DND-41 (cell line): Measurements from ENCODE around the gene TSPO.
A peak's percentile ranks its signal among the peaks of the same experiment; 100 is the strongest.

Experiments
- ATAC-seq: fragments of 200-7000 bp; cut with Tn5 transposase; 3 replicates; pipeline ENCODE4 v1.9.1; 2021; ENCODE audit warnings: low read depth; ENCODE audit not compliant: insufficient read depth
- DNase-seq: peaks from one replicate; pipeline ENCODE4 v3.0.0-alpha.2; 2020
- H2AFZ ChIP-seq: 2 replicates; pipeline ENCODE4 v1.6.0; 2012; ENCODE audit warnings: low read depth, low read length
- H3K27ac ChIP-seq: 2 replicates; pipeline ENCODE4 v1.5.1; 2012; ENCODE audit warnings: low read length, inconsistent platforms
- H3K27me3 ChIP-seq: fragments of 200-600 bp; sonication (generic); 2 replicates; pipeline ENCODE4 v1.6.0; 2012; ENCODE audit warnings: low read length, mild to moderate bottlenecking, inconsistent platforms; ENCODE audit not compliant: insufficient read depth, poor library complexity
- H3K36me3 ChIP-seq: 2 replicates; pipeline ENCODE4 v1.5.1; 2012; ENCODE audit warnings: low read length, inconsistent platforms; ENCODE audit not compliant: insufficient read depth
- H3K4me1 ChIP-seq: 2 replicates; pipeline ENCODE4 v1.5.1; 2012; ENCODE audit warnings: mild to moderate bottlenecking, low read length; ENCODE audit not compliant: insufficient read depth
- H3K4me2 ChIP-seq: 2 replicates; pipeline ENCODE4 v1.6.0; 2012; ENCODE audit warnings: mild to moderate bottlenecking, moderate library complexity, low read length, inconsistent platforms; ENCODE audit not compliant: insufficient read depth
- H3K4me3 ChIP-seq, 2 experiments: fragments of 200-600 bp in 1 of 2; shearing (Covaris generic) in 1 of 2; 2 replicates each; pipeline ENCODE4 v1.5.1; 2012 to 2016; ENCODE audit warnings: inconsistent platforms in 2 of 2, low read length in 2 of 2, mild to moderate bottlenecking in 2 of 2, low read depth in 1 of 2, moderate library complexity in 1 of 2
- H3K79me2 ChIP-seq: 2 replicates; pipeline ENCODE4 v1.6.0; 2012; ENCODE audit warnings: low read length, inconsistent platforms; ENCODE audit not compliant: insufficient read depth
- H3K9ac ChIP-seq: 2 replicates; pipeline ENCODE4 v1.6.0; 2012; ENCODE audit warnings: low read depth, mild to moderate bottlenecking, inconsistent platforms, low read length, moderate library complexity
- H3K9me3 ChIP-seq: 2 replicates; pipeline ENCODE4 v1.5.1; 2012; ENCODE audit warnings: low read length, moderate library complexity, mild to moderate bottlenecking, inconsistent platforms; ENCODE audit not compliant: insufficient read depth, severe bottlenecking
- H4K20me1 ChIP-seq: 2 replicates; pipeline ENCODE4 v1.6.0; 2012; ENCODE audit warnings: low read length; ENCODE audit not compliant: insufficient read depth
- EZH2 ChIP-seq: IDR thresholded peaks from 3 replicates; pipeline ENCODE4 v1.6.1; 2012; ENCODE audit warnings: borderline replicate concordance, low read depth, mild to moderate bottlenecking, moderate library complexity, low read length, inconsistent platforms; ENCODE audit not compliant: severe bottlenecking
- TF ChIP-seq, protein P1 (sequence below): IDR thresholded peaks from 2 replicates; pipeline ENCODE4 v1.5.1; 2012; ENCODE audit warnings: borderline replicate concordance, low read length, moderate library complexity, mild to moderate bottlenecking; ENCODE audit not compliant: poor library complexity, severe bottlenecking; ENCODE audit errors: extremely low read depth

Gene TSPO

DNA sequence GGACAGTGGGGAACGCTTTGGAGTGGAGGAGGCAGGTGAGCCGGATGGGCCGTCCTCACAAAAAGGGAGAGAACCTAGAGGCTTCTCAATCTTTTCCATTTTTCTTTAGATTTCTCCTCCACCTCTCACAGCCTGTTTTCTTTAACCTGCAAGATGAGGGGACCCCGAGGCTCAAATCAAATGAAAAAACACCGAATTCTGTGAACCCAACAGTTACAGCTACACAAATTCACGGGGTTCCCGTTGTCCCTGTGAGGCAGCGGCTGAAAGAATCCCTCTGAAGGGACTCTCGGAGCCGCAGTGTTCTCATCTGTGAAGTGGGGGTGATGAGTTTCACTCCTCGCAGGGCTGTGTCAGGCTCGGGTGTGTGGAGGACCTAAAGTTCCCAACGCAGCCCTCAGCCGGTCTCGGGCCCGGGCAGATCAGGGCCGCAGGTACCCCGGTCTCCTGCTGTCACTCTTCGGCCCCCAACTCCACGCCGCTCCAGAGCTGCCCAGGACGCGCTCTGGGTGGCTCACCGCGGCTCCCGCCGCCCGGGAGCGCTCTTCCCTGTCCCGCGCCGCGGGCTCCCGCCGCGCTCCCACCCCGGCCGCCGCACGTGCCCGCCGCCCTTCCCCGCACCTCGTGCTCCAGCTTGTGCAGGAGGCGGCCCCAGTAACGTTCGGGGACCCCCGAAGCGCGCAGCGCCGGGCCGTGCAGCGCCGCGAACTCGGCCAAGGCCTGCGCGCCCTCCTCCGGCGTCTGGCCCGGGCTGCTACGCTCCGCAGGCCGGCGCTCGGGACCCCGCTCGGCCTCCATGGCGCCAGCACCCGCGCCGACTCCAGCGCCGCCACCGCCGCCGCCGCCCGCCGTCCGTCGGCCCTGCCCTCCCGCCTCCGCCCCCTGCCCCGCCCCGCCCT is 35.2 kb downstream of the TSPO start, which contains the start of gene TTLL12:
Gene TTLL12, minus strand, starts transcription at position 863 of the 899 bp plus-strand sequence. Its CDS starts 65 bp downstream, at position 798.
- peaks cover 4% of the 10 kb centered on the region for H3K27me3 ChIP-seq
- no peak for TF ChIP-seq EZH2
- TF ChIP-seq, protein P1, sequence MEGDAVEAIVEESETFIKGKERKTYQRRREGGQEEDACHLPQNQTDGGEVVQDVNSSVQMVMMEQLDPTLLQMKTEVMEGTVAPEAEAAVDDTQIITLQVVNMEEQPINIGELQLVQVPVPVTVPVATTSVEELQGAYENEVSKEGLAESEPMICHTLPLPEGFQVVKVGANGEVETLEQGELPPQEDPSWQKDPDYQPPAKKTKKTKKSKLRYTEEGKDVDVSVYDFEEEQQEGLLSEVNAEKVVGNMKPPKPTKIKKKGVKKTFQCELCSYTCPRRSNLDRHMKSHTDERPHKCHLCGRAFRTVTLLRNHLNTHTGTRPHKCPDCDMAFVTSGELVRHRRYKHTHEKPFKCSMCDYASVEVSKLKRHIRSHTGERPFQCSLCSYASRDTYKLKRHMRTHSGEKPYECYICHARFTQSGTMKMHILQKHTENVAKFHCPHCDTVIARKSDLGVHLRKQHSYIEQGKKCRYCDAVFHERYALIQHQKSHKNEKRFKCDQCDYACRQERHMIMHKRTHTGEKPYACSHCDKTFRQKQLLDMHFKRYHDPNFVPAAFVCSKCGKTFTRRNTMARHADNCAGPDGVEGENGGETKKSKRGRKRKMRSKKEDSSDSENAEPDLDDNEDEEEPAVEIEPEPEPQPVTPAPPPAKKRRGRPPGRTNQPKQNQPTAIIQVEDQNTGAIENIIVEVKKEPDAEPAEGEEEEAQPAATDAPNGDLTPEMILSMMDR: no peak
- peaks cover 34% of the 10 kb centered on the region; the same call in 1 of the 2 replicates for H4K20me1 ChIP-seq
- peak within 1 kb of the TSS; percentile 90 for H3K4me2 ChIP-seq
- DNase-seq: peak; percentile 62
- no peaks in the 10 kb centered on the region for H3K9me3 ChIP-seq
- peak within 1 kb of the TSS; percentile 90 for H3K9ac ChIP-seq
- peak within 1 kb of the TSS; percentile 85 to 91 for H3K4me3 ChIP-seq
- H3K36me3 ChIP-seq: peaks cover 29% of the 10 kb centered on the region
- H3K79me2 ChIP-seq: peaks cover 49% of the 10 kb centered on the region
- H3K4me1 ChIP-seq: peaks cover 30% of the 10 kb centered on the region
- peak within 1 kb of the TSS; percentile 87 for H2AFZ ChIP-seq
- ATAC-seq: peak; percentile 44
- peak within 1 kb of the TSS; percentile 81 for H3K27ac ChIP-seq

DNA sequence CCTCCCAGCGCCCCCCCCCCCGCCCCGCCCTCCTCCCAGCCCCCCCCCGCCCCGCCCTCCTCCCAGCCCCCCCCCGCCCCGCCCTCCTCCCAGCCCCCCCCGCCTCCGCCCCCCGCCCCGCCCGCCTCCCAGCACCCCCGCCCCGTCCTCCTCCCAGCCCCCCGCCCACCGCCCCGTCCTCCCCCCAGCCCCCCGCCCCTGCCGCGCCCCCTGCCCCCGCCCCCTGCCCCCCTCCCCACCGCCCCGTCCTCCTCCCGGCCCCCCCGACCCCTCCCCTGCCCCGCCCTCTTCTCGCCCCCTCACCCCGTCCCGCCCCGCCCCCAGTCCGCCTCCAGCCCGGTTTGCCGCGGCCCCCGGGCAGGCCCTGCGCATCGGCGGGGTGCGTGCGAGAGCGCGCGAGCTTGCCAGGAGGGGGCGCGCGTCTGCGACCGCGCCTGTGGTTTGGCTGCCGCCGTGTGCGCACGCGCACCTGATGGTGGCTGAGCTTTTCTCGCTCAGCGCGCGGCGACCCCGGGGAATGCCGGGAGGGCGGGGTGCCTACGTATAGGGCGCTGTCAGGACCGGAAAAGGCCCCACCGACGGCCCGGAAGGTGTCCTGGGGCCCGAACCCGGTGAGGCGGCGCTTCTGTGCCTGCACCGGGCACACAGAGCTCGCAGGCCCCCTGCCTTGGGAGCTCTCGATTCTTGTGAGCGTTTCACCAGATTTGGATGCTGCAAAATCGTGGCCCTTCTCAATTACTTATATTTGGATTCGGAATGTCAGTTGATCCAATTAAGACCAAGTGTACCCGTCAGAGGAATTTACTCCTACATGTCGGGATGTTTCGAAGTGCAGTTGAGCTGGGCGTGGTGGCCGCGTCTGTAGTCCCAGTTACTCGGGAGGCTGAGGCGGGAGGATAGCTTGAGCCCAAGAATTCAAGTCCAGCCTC is 36.1 kb downstream of the TSPO start:
- Histone ChIP-seq H3K4me3 (peak overlapping the region; percentile 27 to 58; a peak in 3 of 4 replicates), H3K9me3 (no peaks in the 10 kb centered on the region), H3K36me3 (peaks cover 21% of the 10 kb centered on the region), H3K27me3 (peaks cover 4% of the 10 kb centered on the region), H3K9ac (peak overlapping the region; percentile 61), H3K27ac (peak overlapping the region; percentile 73), H3K4me2 (peak overlapping the region; percentile 64), H2AFZ (peak overlapping the region; percentile 87), H3K4me1 (peaks cover 30% of the 10 kb centered on the region), H4K20me1 (peaks cover 28% of the 10 kb centered on the region; the same call in 1 of the 2 replicates), H3K79me2 (peaks cover 40% of the 10 kb centered on the region)
- TF ChIP-seq EZH2: no peak
- TF ChIP-seq, protein P1: peak; percentile 82
- ATAC-seq (peak; percentile 93), DNase-seq (peak; percentile 97)

DNA sequence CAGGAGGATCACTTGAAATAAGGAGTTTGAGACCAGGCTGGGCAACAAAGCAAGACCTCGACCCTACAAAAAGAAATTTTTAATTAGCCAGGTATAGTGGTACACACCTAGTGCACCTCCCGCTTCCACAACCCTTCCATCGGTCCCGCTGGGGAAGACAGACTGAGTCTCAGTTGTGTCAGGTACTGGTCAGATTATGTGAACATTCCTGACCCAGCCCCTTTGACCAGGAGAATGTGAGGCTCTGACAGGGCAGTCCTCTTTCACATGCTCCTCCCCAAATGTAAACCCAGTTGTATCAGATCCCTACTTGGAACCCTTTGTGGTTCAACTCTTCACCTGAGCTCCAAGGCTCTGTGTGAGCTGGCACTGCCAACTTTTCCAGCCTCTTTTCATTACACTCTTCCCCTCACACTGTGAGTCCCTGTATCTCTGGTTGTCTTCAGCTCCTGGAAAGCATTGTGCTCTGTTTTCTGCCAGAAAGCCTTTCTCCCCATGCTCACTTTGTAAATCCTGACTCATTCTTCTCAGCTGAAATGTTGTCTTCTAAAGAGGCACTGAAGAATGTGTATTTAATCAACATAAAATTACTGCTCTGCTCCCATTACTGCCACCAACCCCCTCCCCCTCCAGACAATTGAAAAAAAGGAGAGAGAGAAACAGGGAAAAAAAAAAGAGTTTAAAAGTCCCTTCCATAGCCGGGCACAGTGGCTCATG is 37.6 kb downstream of the TSPO start:
- Histone ChIP-seq H3K9me3 (no peaks in the 10 kb centered on the region), H3K4me2 (no peak overlapping the region), H3K4me3 (no peak overlapping the region), H3K27me3 (peaks cover 4% of the 10 kb centered on the region), H2AFZ (peak overlapping the region; percentile 42; the same call in 1 of the 2 replicates), H3K36me3 (peaks cover 6% of the 10 kb centered on the region), H3K27ac (no peak overlapping the region), H3K9ac (no peak overlapping the region), H4K20me1 (peaks cover 15% of the 10 kb centered on the region; the same call in 1 of the 2 replicates), H3K4me1 (peaks cover 30% of the 10 kb centered on the region), H3K79me2 (peaks cover 25% of the 10 kb centered on the region)
- no peak for DNase-seq
- TF ChIP-seq, protein P1: no peak
- TF ChIP-seq EZH2: no peak
- no peak for ATAC-seq
